Endothelial cell of umbilical vein (primary cell): ENCODE measurements around the gene GANC. TPM values are rescaled to one million over a fixed set of nuclear protein-coding genes. Genes with fewer than 3 reads are reported as not detected.

Experiments used
- BruUV-seq: library from RNA; stranded (reverse); fragments of 400-500 nt; replicated peaks from 2 replicates; lab custom pipeline; 2021; lab: Mats Ljungman, UMichigan
- CTCF ChIA-PET: fragments of 300-600, 350-600 bp; sonication (Branson Sonifier 250); formaldehyde crosslinking; loops from one replicate; lab custom pipeline; 2021; ENCODE audit warnings: antibody characterized with exemption, inconsistent platforms; lab: Charles Lee
- POLR2A ChIA-PET: fragments of 300-600, 350-600 bp; sonication (Branson Sonifier 250); formaldehyde crosslinking; loops from one replicate; lab custom pipeline; 2021; ENCODE audit warnings: antibody characterized with exemption, inconsistent platforms; lab: Charles Lee
- DNase-seq: peaks from one replicate; pipeline ENCODE4 v3.0.0-alpha.2; 2011; ENCODE audit warnings: low read depth, low spot score
- FAIRE-seq: peaks from 2 replicates; lab custom pipeline; 2011; peaks lifted over from hg19 to GRCh38; lab: Jason Lieb, UNC
- H2AFZ ChIP-seq: 2 replicates; pipeline ENCODE4 v1.6.0; 2012; ENCODE audit warnings: low read depth, low read length, control low read depth, inconsistent platforms
- H3K27ac ChIP-seq: 2 replicates; pipeline ENCODE4 v1.5.1; 2011; ENCODE audit warnings: low read depth, mild to moderate bottlenecking, control low read depth, low read length, moderate library complexity; ENCODE audit not compliant: insufficient read depth
- H3K27me3 ChIP-seq, 2 experiments: 2 replicates each; pipeline versions ENCODE4 v1.6.0 to v1.6.1; 2011; ENCODE audit warnings: low read length in 2 of 2, mixed read lengths in 1 of 2; ENCODE audit not compliant: control insufficient read depth in 2 of 2, insufficient read depth in 2 of 2
- H3K36me3 ChIP-seq, 2 experiments: 2 replicates in 1 of 2; 3 replicates in 1 of 2; pipeline ENCODE4 v1.5.1; 2011; ENCODE audit warnings: low read length in 2 of 2, mild to moderate bottlenecking in 1 of 2, moderate library complexity in 1 of 2; ENCODE audit not compliant: control insufficient read depth in 2 of 2, insufficient read depth in 2 of 2; ENCODE audit errors: extremely low read depth in 1 of 2
- H3K4me1 ChIP-seq: 3 replicates; pipeline ENCODE4 v1.5.1; 2011; ENCODE audit warnings: mild to moderate bottlenecking, low read length; ENCODE audit not compliant: control insufficient read depth, insufficient read depth; ENCODE audit errors: extremely low read depth
- H3K4me2 ChIP-seq: 2 replicates; pipeline ENCODE4 v1.6.1; 2011; ENCODE audit warnings: low read length, control low read depth, mixed read lengths; ENCODE audit not compliant: insufficient read depth
- H3K4me3 ChIP-seq, 3 experiments: fragments of 200-600 bp in 1 of 3; sonication (generic), shearing (Covaris generic) in 1 of 3; replicated peaks in 1 of 3; 2 replicates each; pipeline ENCODE4 v1.5.1; 2011 to 2016; ENCODE audit warnings: control low read depth in 3 of 3, low read length in 3 of 3, mild to moderate bottlenecking in 2 of 3, inconsistent platforms in 1 of 3, low read depth in 1 of 3, moderate library complexity in 1 of 3; ENCODE audit not compliant: insufficient read depth in 1 of 3
- H3K79me2 ChIP-seq: 2 replicates; pipeline ENCODE4 v1.6.0; 2012; ENCODE audit warnings: low read length, inconsistent platforms; ENCODE audit not compliant: control insufficient read depth, insufficient read depth
- H3K9ac ChIP-seq: replicated peaks from 2 replicates; pipeline ENCODE3; 2011; ENCODE audit warnings: low read length, control low read depth; ENCODE audit not compliant: insufficient read depth; ENCODE audit errors: extremely low read depth
- H3K9me1 ChIP-seq: replicated peaks from 3 replicates; pipeline ENCODE4 v1.6.0; 2011; ENCODE audit warnings: mild to moderate bottlenecking, low read length; ENCODE audit not compliant: control insufficient read depth, insufficient read depth; ENCODE audit errors: extremely low read depth
- H3K9me3 ChIP-seq: replicated peaks from 2 replicates; pipeline ENCODE4 v1.5.1; 2012; ENCODE audit warnings: low read length, inconsistent platforms; ENCODE audit not compliant: control insufficient read depth, insufficient read depth
- H4K20me1 ChIP-seq: replicated peaks from 2 replicates; pipeline ENCODE3; 2011; ENCODE audit warnings: mild to moderate bottlenecking, low read length; ENCODE audit not compliant: control insufficient read depth, insufficient read depth; ENCODE audit errors: extremely low read depth
- EZH2 ChIP-seq: IDR thresholded peaks from 2 replicates; pipeline ENCODE4 v1.6.1; 2012; ENCODE audit warnings: borderline replicate concordance, low read depth, mild to moderate bottlenecking, moderate library complexity, low read length, inconsistent platforms; ENCODE audit not compliant: severe bottlenecking
- FOS ChIP-seq: IDR thresholded peaks from 2 replicates; pipeline ENCODE4 v1.6.1; 2011; ENCODE audit warnings: mild to moderate bottlenecking, low read length, moderate library complexity, borderline replicate concordance; ENCODE audit not compliant: insufficient read depth
- GATA2 ChIP-seq: IDR thresholded peaks from 2 replicates; pipeline ENCODE4 v1.7.0; 2011; ENCODE audit warnings: low read depth, mild to moderate bottlenecking, moderate library complexity, mixed read lengths, low read length; ENCODE audit not compliant: insufficient read length, insufficient read depth
- POLR2AphosphoS5 ChIP-seq: IDR thresholded peaks from 2 replicates; pipeline ENCODE4 v1.6.1; 2012; ENCODE audit warnings: low read depth, mild to moderate bottlenecking, control low read depth, low read length, moderate library complexity; ENCODE audit not compliant: insufficient read depth
- dilution Hi-C: fragments of 300-500 bp; cut with MboI; formaldehyde crosslinking; loops from one replicate; pipeline ENCODE4 v1.15.0; 2019; ENCODE audit warnings: low sequenced_read_pairs; ENCODE audit not compliant: extremely low pct_ligation_motif_present
- intact Hi-C: fragments of 100-400 bp; cut with micrococcal nuclease; formaldehyde crosslinking; loops from one replicate; pipeline ENCODE4 v1.10.0; 2022
- polyA plus RNA-seq, 4 experiments: library from polyadenylated mRNA; depleted of rRNA in 3 of 4; stranded (reverse) in 3 of 4; unstranded in 1 of 4; fragments of >200 nt; gene quantifications; 2 replicates each; pipeline versions ENCODE4 v1.2.1 to v1.2.3, GENCODE V29; 2011 to 2012; ENCODE audit warnings: missing spikeins in 1 of 4
- total RNA-seq: library from RNA; stranded (reverse); gene quantifications from 2 replicates; pipeline ENCODE4 v1.2.3, GENCODE V29; 2021
- TF ChIP-seq, protein P1 (sequence below): IDR thresholded peaks from 2 replicates; pipeline ENCODE4 v1.6.1; 2011; ENCODE audit not compliant: insufficient read depth, insufficient read length
- TF ChIP-seq, protein P2 (sequence below), 2 donors: IDR thresholded peaks; 1 replicate in 1 of 2; 2 replicates in 1 of 2; pipeline ENCODE4 v1.5.1; 2011; ENCODE audit warnings: low read length in 2 of 2, mild to moderate bottlenecking in 2 of 2, moderate library complexity in 2 of 2, control low read depth in 1 of 2, inconsistent platforms in 1 of 2, low read depth in 1 of 2; ENCODE audit not compliant: insufficient read depth in 1 of 2; ENCODE audit errors: extremely low read depth in 1 of 2

Gene GANC
- total and polyA plus RNA-seq, 2 donors (not counting 3 experiments of a cell fraction or from before 2014, with no cell fraction given): 8.5 to 17.8 TPM

DNA sequence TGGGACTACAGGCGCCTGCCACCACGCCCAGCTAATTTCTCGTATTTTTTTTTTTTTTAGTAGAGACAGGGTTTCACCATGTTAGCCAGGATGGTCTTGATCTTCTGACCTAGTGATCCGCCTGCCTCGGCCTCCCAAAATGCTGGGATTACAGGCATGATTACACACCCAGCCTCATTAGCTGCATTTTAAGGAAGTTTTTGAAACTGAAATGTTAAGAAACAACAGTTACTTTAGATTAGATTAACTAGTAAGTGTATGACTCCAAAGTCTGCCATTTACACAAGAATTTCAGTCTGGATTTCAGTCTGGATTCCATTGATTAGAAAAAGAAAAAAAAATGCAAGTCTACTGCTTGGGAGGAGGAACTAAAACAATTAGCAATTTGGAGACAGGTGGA is 40.4 kb upstream of the GANC start:
- no peak overlapping the region for H3K4me2 ChIP-seq
- no peaks in the 10 kb centered on the region for H3K9me1 ChIP-seq
- ChIA-PET CTCF (interaction anchor here (0.7 kb wide), 1 partner anchor 152 kb away, joined by 3 read pairs; no protein-coding TSS in a partner anchor), POLR2A (no interaction called here)
- H3K27ac ChIP-seq: no peak overlapping the region
- H3K4me1 ChIP-seq: no peaks in the 10 kb centered on the region
- peaks cover 3 to 22% of the 10 kb centered on the region in 2 experiments for H3K36me3 ChIP-seq
- dilution Hi-C loops (no loop called here), intact Hi-C loops (no loop called here)
- TF ChIP-seq FOS (no peak), GATA2 (no peak), POLR2AphosphoS5 (no peak), EZH2 (no peak)
- TF ChIP-seq, protein P1, sequence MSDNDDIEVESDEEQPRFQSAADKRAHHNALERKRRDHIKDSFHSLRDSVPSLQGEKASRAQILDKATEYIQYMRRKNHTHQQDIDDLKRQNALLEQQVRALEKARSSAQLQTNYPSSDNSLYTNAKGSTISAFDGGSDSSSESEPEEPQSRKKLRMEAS: no peak
- TF ChIP-seq, protein P2, sequence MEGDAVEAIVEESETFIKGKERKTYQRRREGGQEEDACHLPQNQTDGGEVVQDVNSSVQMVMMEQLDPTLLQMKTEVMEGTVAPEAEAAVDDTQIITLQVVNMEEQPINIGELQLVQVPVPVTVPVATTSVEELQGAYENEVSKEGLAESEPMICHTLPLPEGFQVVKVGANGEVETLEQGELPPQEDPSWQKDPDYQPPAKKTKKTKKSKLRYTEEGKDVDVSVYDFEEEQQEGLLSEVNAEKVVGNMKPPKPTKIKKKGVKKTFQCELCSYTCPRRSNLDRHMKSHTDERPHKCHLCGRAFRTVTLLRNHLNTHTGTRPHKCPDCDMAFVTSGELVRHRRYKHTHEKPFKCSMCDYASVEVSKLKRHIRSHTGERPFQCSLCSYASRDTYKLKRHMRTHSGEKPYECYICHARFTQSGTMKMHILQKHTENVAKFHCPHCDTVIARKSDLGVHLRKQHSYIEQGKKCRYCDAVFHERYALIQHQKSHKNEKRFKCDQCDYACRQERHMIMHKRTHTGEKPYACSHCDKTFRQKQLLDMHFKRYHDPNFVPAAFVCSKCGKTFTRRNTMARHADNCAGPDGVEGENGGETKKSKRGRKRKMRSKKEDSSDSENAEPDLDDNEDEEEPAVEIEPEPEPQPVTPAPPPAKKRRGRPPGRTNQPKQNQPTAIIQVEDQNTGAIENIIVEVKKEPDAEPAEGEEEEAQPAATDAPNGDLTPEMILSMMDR (IDR thresholded peaks at IDR 0.05; ENCODE audit: extremely low read depth in 1 of 2, insufficient read depth in 1 of 2, low read depth in 1 of 2, low read length in 2 of 2): no peak
- no TSS peak for BruUV-seq
- H3K27me3 ChIP-seq: no peaks in the 10 kb centered on the region
- no peak overlapping the region for H3K9ac ChIP-seq
- no peak overlapping the region for H3K4me3 ChIP-seq
- no peak for FAIRE-seq
- no peak overlapping the region for H2AFZ ChIP-seq
- no peaks in the 10 kb centered on the region for H3K79me2 ChIP-seq
- no peak for DNase-seq
- no peaks in the 10 kb centered on the region for H4K20me1 ChIP-seq
- H3K9me3 ChIP-seq: no peaks in the 10 kb centered on the region
